Embryonic facial prominence (tissue), 1 donor: ENCODE data around the gene TEPSIN.

Source experiments
- DNase-seq: peaks from one replicate; pipeline ENCODE4 v3.0.0-alpha.2; 2016; ENCODE audit errors: extremely low spot score

TEPSIN gene

DNA sequence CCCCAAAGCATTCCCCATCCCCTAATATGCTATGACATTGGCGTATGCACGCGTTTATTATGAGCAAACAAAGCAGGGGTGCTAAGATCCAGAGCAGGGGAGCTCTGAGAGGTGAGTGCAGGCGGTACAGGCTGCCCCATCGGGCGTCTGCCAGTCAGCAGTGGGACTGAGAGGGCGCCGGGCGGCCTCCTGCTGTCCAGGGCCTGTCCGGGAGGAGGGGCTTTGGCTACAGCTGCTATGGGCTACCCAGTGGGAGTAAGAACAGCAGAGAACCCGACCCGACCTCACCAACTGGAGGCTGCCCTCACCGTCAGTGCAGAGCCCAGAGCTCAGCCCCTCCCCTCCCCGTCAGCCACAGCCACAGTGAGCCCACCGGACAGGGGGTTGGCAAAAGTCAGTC, 54.3 kb downstream of the TEPSIN start:
- DNase-seq: no peak

DNA sequence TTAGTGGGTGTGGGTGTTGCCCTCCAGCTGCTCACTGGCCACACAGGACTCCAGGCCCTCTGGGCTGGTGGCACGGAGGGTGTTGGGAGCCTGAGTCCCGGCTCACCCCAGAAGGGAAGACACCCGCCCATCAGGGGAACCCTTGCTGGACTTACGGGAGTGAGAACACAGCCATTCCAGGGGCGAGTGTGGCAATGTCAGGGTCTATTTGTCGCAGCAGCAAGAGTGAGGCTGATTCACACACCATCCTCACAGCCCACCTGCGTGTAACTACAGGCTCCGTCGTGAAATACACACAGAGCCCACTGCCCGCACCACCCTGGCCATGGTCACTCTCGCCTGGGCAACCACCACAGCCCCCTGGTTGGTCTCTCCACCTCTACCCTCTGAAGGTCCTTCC, 55.0 kb downstream of the TEPSIN start:
- no peak for DNase-seq

DNA sequence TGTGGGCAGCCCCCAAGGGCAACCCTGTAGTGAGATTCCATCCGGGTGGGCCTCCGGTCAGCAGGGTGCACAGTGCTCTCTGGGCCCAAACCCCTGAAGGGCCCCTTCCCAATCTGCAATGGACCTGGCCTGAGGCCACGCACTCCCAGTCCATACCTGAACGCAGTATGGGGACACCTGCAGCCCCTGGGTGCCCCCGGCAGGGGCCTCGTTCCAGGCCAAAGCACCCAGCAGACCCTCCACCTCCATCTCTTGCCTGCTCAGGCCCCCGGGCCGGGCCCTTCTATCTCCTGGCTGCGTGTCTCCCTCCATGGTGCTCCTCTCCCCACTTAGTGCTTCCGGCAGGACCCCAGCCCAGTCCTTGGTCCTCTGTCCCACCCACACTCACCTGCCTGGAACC, 55.5 kb downstream of the TEPSIN start:
- DNase-seq: no peak

DNA sequence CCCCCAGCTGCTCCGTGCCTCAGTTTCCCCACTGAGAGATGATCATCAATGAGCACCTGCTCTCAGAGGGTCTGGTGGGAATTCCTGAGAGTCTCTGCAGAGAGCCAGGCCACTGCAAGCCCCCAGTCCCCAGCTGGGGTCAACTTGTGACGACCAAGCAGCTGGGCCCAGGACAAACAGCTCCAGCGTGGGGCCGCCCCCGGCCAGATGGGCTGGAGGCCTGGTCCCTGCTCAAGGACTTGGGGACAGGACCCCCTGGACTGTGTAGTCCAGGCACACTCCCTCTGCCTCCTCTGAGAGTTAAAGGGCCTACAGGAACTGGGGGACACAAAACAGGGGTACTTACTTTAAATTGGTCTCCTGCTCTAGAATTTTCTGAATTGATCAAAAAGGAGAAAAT, 56.3 kb downstream of the TEPSIN start:
- DNase-seq: no peak

DNA sequence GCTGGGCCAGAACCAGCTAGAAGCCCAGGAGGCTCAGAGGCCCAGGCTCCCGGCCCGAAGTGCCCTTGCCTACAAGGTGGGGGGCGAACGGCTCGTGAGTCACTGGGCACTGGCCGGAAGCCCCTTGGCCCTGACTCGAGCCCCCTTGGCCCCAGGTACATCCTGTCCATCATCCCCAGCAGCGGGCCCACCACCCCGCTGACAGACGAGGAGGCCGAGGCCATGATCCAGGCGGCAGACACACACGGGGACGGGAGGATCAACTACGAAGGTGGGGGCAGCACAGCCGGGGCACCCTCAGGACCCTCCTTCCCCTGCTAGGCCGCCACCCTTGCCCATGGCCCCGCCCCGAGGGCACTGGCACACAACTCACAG, 57.1 kb downstream of the TEPSIN start:
- no peak for DNase-seq

DNA sequence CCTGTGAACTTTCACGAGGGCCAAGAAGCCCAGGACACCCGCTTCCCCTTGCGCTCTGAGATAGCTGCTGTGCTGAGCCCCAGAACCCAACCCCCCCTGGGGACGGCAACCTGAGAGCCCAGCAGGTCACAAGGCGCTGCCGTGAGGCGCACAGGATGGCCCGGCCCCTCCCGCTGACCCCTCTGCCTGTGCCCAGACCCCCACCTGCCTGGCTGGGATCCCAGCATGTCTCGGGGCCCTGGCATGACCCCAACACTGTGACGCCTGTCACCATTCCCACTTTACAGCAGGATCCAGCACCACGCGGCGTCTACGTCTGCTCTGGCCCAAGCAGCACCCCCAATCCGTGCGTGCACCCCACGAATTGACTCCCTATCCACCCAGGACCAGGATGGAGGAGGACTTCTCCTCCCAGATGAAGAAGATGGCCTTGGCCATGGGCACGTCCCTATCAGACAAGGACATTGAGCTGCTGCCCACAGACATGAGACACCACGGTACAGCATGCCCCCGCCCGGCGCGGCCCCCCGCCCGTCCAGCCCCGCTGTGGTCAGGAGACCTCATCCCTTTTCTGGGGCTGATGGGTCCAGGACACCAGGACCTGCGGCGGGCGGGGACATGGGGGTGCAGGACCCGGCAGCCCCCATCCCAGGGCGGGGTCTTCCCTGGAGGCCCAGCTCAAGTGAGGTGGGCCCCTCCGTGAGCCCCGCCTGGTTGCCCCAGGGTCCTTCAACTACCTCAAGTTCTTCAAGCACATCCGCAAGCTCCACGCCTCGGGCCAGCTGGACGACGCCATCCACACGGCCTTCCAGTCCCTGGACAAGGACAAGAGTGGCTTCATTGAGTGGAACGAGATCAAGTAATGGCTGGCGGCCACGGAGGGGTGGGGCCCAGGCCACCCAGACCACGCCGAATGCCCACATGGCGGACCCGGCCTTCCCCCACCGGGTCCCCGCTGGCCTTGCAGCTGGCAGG, 57.7 kb downstream of the TEPSIN start:
- DNase-seq: no peak

DNA sequence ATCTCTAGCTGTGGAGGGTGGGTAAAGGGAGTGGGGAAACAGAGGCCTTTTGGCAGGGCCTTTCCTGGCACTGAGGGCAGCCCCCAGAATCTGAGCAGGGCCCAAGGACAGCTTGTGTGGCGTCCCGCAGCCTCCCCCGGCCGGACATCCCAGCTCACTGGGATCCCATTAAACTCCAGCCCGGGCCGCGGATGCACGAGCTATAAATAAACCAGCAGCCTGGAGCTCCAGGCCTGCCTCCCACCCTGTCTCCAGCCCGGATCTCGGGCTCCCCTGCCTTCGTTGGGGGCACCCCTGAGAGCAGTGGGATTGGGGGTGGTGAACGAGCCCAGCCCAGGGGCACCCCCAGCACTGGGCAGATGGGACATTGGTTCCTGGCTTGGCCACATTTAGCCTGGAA, 59.0 kb downstream of the TEPSIN start:
- DNase-seq: no peak

DNA sequence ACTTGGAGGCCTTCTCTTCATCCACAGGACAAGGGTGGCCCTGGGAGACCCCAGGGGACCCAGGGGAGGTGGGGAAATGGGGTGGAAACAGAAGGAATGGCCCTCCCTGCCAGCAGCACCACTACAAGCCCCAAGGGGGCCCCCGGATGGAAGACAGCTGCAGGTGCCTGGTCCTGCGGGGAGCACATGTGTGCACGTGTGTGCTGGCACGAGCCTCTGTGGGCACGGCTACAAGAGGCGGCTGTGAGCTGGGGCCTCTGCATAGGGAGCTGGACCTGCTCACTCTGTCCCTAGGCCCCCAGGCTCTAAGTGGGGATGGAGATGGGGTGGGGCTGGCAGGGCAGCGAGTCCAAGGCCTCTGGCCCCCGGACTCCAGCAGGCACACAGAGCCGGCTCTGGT, 59.6 kb downstream of the TEPSIN start:
- DNase-seq: no peak
